Liver (tissue), 9 donors: Measurements from ENCODE around the gene RASGRP3. TPM values are rescaled to one million over a fixed set of nuclear protein-coding genes. Genes with fewer than 3 reads are reported as not detected.

ENCODE experiments used
- DNase-seq: peaks from one replicate; pipeline ENCODE4 v3.0.0-alpha.2; 2017; ENCODE audit warnings: low spot score
- H3K27ac ChIP-seq, 2 donors: one replicate each; pipeline ENCODE4 v1.7.0; 2013; ENCODE audit warnings: inconsistent platforms in 2 of 2, low read length in 2 of 2, control low read depth in 1 of 2, low read depth in 1 of 2, mild to moderate bottlenecking in 1 of 2
- H3K27me3 ChIP-seq, 4 donors: one replicate each; pipeline versions ENCODE4 v1.6.1 to v1.7.0; 2013; ENCODE audit warnings: low read length in 3 of 4, inconsistent platforms in 1 of 4, mild to moderate bottlenecking in 1 of 4, moderate library complexity in 1 of 4; ENCODE audit not compliant: control insufficient read depth in 4 of 4, insufficient read depth in 4 of 4
- H3K36me3 ChIP-seq, 4 donors: one replicate each; pipeline versions ENCODE4 v1.6.1 to v1.7.0; 2013; ENCODE audit warnings: low read length in 3 of 4, mild to moderate bottlenecking in 3 of 4, low read depth in 1 of 4, moderate library complexity in 1 of 4; ENCODE audit not compliant: control insufficient read depth in 4 of 4, insufficient read depth in 3 of 4
- H3K4me1 ChIP-seq, 4 donors: one replicate each; pipeline versions ENCODE4 v1.6.1 to v1.7.0; 2013; ENCODE audit warnings: low read length in 3 of 4, mild to moderate bottlenecking in 3 of 4, moderate library complexity in 1 of 4; ENCODE audit not compliant: control insufficient read depth in 4 of 4, insufficient read depth in 4 of 4
- H3K4me3 ChIP-seq, 3 donors: one replicate each; pipeline versions ENCODE4 v1.6.1 to v1.7.0; 2013; ENCODE audit warnings: low read length in 3 of 3, control low read depth in 1 of 3, low read depth in 1 of 3, mild to moderate bottlenecking in 1 of 3
- H3K9ac ChIP-seq, 2 donors: one replicate each; pipeline ENCODE4 v1.7.0; 2013; ENCODE audit warnings: low read length in 2 of 2, mild to moderate bottlenecking in 2 of 2, moderate library complexity in 2 of 2, control low read depth in 1 of 2, low read depth in 1 of 2
- H3K9me3 ChIP-seq, 4 donors: one replicate each; pipeline versions ENCODE4 v1.6.1 to v1.7.0; 2013; ENCODE audit warnings: low read length in 3 of 4; ENCODE audit not compliant: control insufficient read depth in 4 of 4
- FOXA1 ChIP-seq: IDR thresholded peaks from 2 replicates; pipeline ENCODE4 v1.6.1; 2016; ENCODE audit warnings: antibody characterized with exemption
- FOXA2 ChIP-seq: IDR thresholded peaks from 2 replicates; pipeline ENCODE4 v1.6.1; 2016; ENCODE audit warnings: antibody characterized with exemption
- GABPA ChIP-seq, 2 donors: IDR thresholded peaks in 1 of 2; conservative IDR thresholded peaks in 1 of 2; 2 replicates each; pipeline ENCODE4 v1.6.1; 2016; ENCODE audit warnings: antibody characterized with exemption in 2 of 2, mild to moderate bottlenecking in 1 of 2, moderate library complexity in 1 of 2
- HNF4A ChIP-seq, 2 donors: conservative IDR thresholded peaks; 2 replicates each; pipeline ENCODE4 v1.6.1; 2016; ENCODE audit warnings: antibody characterized with exemption in 2 of 2, mild to moderate bottlenecking in 2 of 2
- HNF4G ChIP-seq: IDR thresholded peaks from 2 replicates; pipeline ENCODE4 v1.6.1; 2016; ENCODE audit warnings: antibody characterized with exemption
- RAD21 ChIP-seq, 2 donors: IDR thresholded peaks; 2 replicates each; pipeline ENCODE4 v1.6.1; 2016; ENCODE audit warnings: antibody characterized with exemption in 2 of 2, mild to moderate bottlenecking in 2 of 2
- RXRA ChIP-seq, 2 donors: IDR thresholded peaks; 2 replicates each; pipeline ENCODE4 v1.6.1; 2017 to 2018; ENCODE audit warnings: antibody characterized with exemption in 2 of 2, mild to moderate bottlenecking in 1 of 2
- TAF1 ChIP-seq: conservative IDR thresholded peaks from 2 replicates; pipeline ENCODE4 v1.6.1; 2016; ENCODE audit warnings: antibody characterized with exemption, mild to moderate bottlenecking
- YY1 ChIP-seq: IDR thresholded peaks from 2 replicates; pipeline ENCODE4 v1.6.1; 2016; ENCODE audit warnings: antibody characterized with exemption, mild to moderate bottlenecking
- WGBS: extraction: QIAGEN DNeasy Blood & Tissue Kit; methylation state at CpG from one replicate; pipeline ENCODE4 v1.1.7; 2013; 5-methylcytosine and 5-hydroxymethylcytosine counted together
- polyA plus RNA-seq, 2 donors: library from polyadenylated mRNA; stranded (reverse) in 1 of 2; unstranded in 1 of 2; fragments of 200-250 nt in 1 of 2; fragments of >200 nt in 1 of 2; fragmentation: Nextera tagmentation in 1 of 2; extraction: Ambion mirVana in 1 of 2; gene quantifications; one replicate each; pipeline versions ENCODE4 v1.2.1 to v1.2.3, GENCODE V29; 2013 to 2015
- total RNA-seq, 2 donors: library from RNA; depleted of rRNA; stranded (reverse); fragments of >200 nt; gene quantifications; one replicate each; pipeline ENCODE4 v1.2.3, GENCODE V29; 2014
- TF ChIP-seq, protein P1 (sequence below): fragments of 150-350 bp; IDR thresholded peaks from 2 replicates; pipeline ENCODE4 v1.5.1; 2017; ENCODE audit warnings: improper control_type of control experiment, low read depth, low read length; ENCODE audit not compliant: missing input control
- TF ChIP-seq, protein P2 (sequence below): IDR thresholded peaks from 2 replicates; pipeline ENCODE4 v1.6.1; 2016; ENCODE audit warnings: antibody characterized with exemption
- TF ChIP-seq, protein P3 (sequence below): IDR thresholded peaks from 2 replicates; pipeline ENCODE4 v1.6.1; 2016; ENCODE audit warnings: antibody characterized with exemption
- TF ChIP-seq, protein P4 (sequence below): IDR thresholded peaks from 2 replicates; pipeline ENCODE4 v1.6.1; 2016; ENCODE audit warnings: antibody characterized with exemption, mild to moderate bottlenecking
- TF ChIP-seq, protein P5 (sequence below): IDR thresholded peaks from 2 replicates; pipeline ENCODE4 v1.6.1; 2016; ENCODE audit warnings: antibody characterized with exemption
- donor health status: healthy.
- donor health status: healthy.
- donor health status: healthy.
- donor health status: healthy.
- donor health status: healthy.

The RASGRP3 gene
- total and polyA plus RNA-seq, 4 donors = 1.8 to 9.9 (median 7.0) TPM

DNA sequence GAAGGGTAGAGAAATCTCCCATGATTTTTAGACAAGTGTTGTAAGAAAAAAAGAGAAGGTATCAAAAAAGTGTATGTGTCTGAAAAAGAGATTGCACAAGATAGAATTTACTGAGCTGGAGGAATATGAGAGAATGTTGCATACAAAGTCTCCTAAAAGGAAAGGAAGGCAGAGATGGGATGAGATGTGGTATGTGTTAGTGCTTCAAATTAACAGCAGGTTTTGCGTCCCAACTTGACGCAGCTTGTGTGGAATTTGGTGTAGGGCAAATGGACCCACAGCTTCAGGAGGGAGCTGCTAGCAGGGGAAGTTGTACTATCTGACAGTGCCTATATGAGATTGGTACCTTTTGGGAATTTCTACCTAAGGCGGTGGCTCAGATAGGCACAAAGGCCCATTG, 9.0 kb upstream of the RASGRP3 start:
- H3K9me3 ChIP-seq = no peaks in the 10 kb centered on the region
- no peak overlapping the region for H3K9ac ChIP-seq
- WGBS = 95% methylated on average over 3 of the region's 3 CpGs
- no peak overlapping the region for H3K4me3 ChIP-seq
- H3K4me1 ChIP-seq = no peaks in the 10 kb centered on the region
- TF ChIP-seq, protein P1, sequence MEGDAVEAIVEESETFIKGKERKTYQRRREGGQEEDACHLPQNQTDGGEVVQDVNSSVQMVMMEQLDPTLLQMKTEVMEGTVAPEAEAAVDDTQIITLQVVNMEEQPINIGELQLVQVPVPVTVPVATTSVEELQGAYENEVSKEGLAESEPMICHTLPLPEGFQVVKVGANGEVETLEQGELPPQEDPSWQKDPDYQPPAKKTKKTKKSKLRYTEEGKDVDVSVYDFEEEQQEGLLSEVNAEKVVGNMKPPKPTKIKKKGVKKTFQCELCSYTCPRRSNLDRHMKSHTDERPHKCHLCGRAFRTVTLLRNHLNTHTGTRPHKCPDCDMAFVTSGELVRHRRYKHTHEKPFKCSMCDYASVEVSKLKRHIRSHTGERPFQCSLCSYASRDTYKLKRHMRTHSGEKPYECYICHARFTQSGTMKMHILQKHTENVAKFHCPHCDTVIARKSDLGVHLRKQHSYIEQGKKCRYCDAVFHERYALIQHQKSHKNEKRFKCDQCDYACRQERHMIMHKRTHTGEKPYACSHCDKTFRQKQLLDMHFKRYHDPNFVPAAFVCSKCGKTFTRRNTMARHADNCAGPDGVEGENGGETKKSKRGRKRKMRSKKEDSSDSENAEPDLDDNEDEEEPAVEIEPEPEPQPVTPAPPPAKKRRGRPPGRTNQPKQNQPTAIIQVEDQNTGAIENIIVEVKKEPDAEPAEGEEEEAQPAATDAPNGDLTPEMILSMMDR = no peak
- TF ChIP-seq TAF1 (no peak), RXRA (IDR thresholded peaks at IDR 0.05) (no peak), HNF4A (conservative IDR thresholded peaks at IDR 0.05) (no peak), RAD21 (IDR thresholded peaks at IDR 0.05) (no peak)
- TF ChIP-seq, protein P2, sequence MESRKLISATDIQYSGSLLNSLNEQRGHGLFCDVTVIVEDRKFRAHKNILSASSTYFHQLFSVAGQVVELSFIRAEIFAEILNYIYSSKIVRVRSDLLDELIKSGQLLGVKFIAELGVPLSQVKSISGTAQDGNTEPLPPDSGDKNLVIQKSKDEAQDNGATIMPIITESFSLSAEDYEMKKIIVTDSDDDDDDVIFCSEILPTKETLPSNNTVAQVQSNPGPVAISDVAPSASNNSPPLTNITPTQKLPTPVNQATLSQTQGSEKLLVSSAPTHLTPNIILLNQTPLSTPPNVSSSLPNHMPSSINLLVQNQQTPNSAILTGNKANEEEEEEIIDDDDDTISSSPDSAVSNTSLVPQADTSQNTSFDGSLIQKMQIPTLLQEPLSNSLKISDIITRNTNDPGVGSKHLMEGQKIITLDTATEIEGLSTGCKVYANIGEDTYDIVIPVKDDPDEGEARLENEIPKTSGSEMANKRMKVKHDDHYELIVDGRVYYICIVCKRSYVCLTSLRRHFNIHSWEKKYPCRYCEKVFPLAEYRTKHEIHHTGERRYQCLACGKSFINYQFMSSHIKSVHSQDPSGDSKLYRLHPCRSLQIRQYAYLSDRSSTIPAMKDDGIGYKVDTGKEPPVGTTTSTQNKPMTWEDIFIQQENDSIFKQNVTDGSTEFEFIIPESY = no peak
- TF ChIP-seq, protein P3, sequence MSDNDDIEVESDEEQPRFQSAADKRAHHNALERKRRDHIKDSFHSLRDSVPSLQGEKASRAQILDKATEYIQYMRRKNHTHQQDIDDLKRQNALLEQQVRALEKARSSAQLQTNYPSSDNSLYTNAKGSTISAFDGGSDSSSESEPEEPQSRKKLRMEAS = no peak
- TF ChIP-seq, protein P4, sequence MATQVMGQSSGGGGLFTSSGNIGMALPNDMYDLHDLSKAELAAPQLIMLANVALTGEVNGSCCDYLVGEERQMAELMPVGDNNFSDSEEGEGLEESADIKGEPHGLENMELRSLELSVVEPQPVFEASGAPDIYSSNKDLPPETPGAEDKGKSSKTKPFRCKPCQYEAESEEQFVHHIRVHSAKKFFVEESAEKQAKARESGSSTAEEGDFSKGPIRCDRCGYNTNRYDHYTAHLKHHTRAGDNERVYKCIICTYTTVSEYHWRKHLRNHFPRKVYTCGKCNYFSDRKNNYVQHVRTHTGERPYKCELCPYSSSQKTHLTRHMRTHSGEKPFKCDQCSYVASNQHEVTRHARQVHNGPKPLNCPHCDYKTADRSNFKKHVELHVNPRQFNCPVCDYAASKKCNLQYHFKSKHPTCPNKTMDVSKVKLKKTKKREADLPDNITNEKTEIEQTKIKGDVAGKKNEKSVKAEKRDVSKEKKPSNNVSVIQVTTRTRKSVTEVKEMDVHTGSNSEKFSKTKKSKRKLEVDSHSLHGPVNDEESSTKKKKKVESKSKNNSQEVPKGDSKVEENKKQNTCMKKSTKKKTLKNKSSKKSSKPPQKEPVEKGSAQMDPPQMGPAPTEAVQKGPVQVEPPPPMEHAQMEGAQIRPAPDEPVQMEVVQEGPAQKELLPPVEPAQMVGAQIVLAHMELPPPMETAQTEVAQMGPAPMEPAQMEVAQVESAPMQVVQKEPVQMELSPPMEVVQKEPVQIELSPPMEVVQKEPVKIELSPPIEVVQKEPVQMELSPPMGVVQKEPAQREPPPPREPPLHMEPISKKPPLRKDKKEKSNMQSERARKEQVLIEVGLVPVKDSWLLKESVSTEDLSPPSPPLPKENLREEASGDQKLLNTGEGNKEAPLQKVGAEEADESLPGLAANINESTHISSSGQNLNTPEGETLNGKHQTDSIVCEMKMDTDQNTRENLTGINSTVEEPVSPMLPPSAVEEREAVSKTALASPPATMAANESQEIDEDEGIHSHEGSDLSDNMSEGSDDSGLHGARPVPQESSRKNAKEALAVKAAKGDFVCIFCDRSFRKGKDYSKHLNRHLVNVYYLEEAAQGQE = no peak
- no peaks in the 10 kb centered on the region for H3K27me3 ChIP-seq
- no peak overlapping the region for H3K27ac ChIP-seq
- H3K36me3 ChIP-seq = no peaks in the 10 kb centered on the region
- DNase-seq = no peak

DNA sequence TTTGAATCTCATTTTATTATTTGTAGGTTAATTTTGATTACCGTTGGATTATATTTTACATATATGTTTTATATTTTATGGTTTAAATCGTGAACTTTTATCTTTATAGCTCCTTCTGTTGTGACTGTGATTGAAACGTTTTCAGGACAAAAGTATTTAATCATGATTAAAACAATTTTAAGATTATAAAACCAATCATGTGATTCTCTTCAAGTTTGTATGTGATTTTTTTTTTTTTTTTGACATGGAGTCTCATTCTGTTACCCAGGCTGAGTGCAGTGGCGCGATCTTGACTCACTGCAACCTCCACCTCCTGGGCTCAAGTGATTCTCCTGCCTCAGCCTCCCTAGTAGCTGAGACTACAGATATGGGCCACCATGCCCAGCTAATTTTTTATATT, 7.2 kb upstream of the RASGRP3 start:
- Histone ChIP-seq H3K4me1 (no peaks in the 10 kb centered on the region), H3K4me3 (no peak overlapping the region), H3K27me3 (no peaks in the 10 kb centered on the region), H3K9me3 (no peaks in the 10 kb centered on the region), H3K36me3 (no peaks in the 10 kb centered on the region), H3K27ac (no peak overlapping the region), H3K9ac (no peak overlapping the region)
- no peak for DNase-seq
- TF ChIP-seq, protein P5, sequence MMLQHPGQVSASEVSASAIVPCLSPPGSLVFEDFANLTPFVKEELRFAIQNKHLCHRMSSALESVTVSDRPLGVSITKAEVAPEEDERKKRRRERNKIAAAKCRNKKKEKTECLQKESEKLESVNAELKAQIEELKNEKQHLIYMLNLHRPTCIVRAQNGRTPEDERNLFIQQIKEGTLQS = no peak
- TF ChIP-seq HNF4A (conservative IDR thresholded peaks at IDR 0.05) = no peak
- TF ChIP-seq, protein P1 = no peak
- TF ChIP-seq HNF4G = no peak
- TF ChIP-seq RXRA (IDR thresholded peaks at IDR 0.05) = no peak
- no peak for TF ChIP-seq YY1
- TF ChIP-seq FOXA2 = no peak
- TF ChIP-seq, protein P3 = no peak
- TF ChIP-seq GABPA (IDR thresholded peaks at IDR 0.05 in 1 of 2, conservative IDR thresholded peaks at IDR 0.05 in 1 of 2) = no peak
- TF ChIP-seq RAD21 (IDR thresholded peaks at IDR 0.05) = no peak
- TF ChIP-seq, protein P2 = no peak
- TF ChIP-seq FOXA1 = no peak
- WGBS = 92% methylated on average over 5 of the region's 5 CpGs
